Measurements from ENCODE around the gene SPTLC3. TPM values are rescaled to one million over a fixed set of nuclear protein-coding genes. Genes with fewer than 3 reads are reported as not detected.
"Not testable (repeated sequence)": the region's sequence is repeated elsewhere in the genome, so short reads cannot be mapped to it uniquely, and the experiment has no call there.

The SPTLC3 gene
- total RNA-seq, 1 donor = under 0.01 TPM

GRCh38 chr20:12976720-12977309, 32.0 kb upstream of the SPTLC3 start:
- no peak for DNase-seq (ENCODE audit: low read depth)
- H3K4me3 ChIP-seq (ENCODE audit: low read depth, low read length) = no peak overlapping the region
- TF ChIP-seq CTCF (IDR thresholded peaks at IDR 0.05; ENCODE audit: insufficient read depth, low read depth, low read length) = no peak

- no peak for DNase-seq (ENCODE audit: low read depth)
- no peak for TF ChIP-seq CTCF (IDR thresholded peaks at IDR 0.05; ENCODE audit: insufficient read depth, low read depth, low read length)
- H3K4me3 ChIP-seq (ENCODE audit: low read depth, low read length) = no peak overlapping the region
These were observed 31.2 kb upstream of the SPTLC3 start for GRCh38 chr20:12977328-12978125.

- no peak for TF ChIP-seq CTCF (IDR thresholded peaks at IDR 0.05; ENCODE audit: insufficient read depth, low read depth, low read length)
- DNase-seq (ENCODE audit: low read depth) = no peak
- no peak overlapping the region for H3K4me3 ChIP-seq (ENCODE audit: low read depth, low read length)
These were observed 30.7 kb upstream of the SPTLC3 start for GRCh38 chr20:12978126-12978394.

- TF ChIP-seq CTCF (IDR thresholded peaks at IDR 0.05; ENCODE audit: insufficient read depth, low read depth, low read length) = no peak
- no peak for DNase-seq (ENCODE audit: low read depth)
- no peak overlapping the region for H3K4me3 ChIP-seq (ENCODE audit: low read depth, low read length)
These were observed 29.9 kb upstream of the SPTLC3 start for GRCh38 chr20:12978613-12979495.

- DNase-seq (ENCODE audit: low read depth); H3K4me3 ChIP-seq (ENCODE audit: low read depth, low read length): not testable (repeated sequence)
These were observed 29.1 kb upstream of the SPTLC3 start for GRCh38 chr20:12979713-12980112.

GRCh38 chr20:12982098-12982497, 26.7 kb upstream of the SPTLC3 start:
- no peak overlapping the region for H3K4me3 ChIP-seq (ENCODE audit: low read depth, low read length)
- no peak for TF ChIP-seq CTCF (IDR thresholded peaks at IDR 0.05; ENCODE audit: insufficient read depth, low read depth, low read length)
- no peak for DNase-seq (ENCODE audit: low read depth)

Data from fibroblast of villous mesenchyme (primary cell).